ENCODE results near the gene TESPA1.
"Not testable (repeated sequence)": the region's sequence is repeated elsewhere in the genome, so short reads cannot be mapped to it uniquely, and the experiment has no call there.

The TESPA1 gene

DNA sequence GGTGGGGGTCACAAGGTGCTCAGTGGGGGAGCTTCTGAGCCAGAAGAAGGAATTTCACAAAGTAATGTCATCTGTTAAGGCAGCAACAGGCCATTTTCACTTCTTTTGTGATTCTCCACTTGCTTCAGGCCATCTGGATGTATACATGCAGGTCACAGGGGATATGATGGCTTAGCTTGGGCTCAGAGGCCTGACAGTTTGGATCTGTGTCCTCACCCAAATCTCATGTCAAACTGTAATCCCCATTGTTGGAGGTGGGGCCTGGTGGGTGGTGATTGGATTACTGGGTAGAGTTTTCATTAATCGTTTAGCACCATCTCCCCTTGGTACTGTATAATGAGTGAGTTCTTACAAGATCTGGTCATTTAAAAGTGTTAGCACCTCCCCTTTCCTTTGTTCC, 36.4 kb downstream of the TESPA1 start:
- no peak for DNase-seq (ENCODE audit: low spot score)

DNA sequence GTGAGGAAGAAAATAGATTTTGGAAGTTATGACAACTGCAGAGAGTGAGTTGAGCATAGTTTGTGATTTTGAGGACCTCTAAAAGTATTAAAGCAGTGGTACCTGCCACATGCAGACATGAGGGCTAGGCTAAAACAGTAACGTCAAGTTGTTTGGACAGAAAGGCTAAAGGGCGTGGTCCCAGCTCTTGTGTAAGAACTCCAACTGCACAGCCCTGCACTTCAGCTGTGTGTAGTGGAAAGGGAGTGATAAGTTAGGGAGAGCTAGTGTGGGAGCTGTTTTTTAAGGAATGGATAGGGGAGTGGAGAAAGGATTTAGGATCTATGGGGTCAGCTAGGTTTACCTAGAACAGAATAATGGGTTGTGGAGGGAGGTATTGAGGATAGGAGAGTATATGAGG, 39.5 kb downstream of the TESPA1 start:
- DNase-seq (ENCODE audit: low spot score) = no peak

DNA sequence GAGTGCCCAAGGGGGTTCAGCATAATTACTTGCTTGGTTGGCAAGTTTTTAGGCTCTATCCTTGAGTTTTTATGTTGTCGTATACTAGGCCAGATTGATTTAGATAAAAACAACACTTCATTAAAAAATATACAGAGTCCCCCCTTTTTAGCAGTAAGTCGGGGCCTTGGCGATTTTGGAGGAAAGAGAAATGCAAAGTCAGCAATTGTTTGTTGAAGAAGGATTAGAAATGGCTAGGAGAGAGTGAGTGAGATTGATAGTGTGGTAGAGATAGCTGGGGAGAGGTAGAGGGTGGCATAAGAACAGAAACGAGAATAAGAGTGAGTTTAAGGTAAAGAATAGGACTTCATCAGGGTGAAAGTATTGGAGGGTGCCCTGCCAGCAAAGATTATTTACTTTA, 41.3 kb downstream of the TESPA1 start:
- DNase-seq (ENCODE audit: low spot score) = not testable (repeated sequence)

DNA sequence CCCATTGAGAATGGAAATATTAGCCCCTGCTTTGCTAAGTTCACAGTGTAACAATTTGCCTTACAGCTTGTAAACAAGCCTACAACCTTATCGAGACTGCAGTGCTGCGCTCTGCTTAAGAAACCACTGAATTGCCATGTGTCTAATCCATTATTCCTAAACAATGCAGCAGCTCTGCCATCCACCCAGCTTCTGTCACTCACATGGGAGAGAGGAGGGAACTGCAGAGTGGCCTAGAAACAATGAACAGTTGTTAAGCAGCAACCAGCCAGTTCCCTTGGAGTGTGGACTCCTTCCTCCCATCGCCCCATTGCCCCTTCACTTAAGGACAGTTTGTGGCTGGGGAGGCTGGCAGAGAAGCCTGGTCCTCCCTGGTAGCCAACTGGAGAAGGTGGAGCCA, 42.9 kb downstream of the TESPA1 start:
- DNase-seq (ENCODE audit: low spot score) = peak; percentile 73

DNA sequence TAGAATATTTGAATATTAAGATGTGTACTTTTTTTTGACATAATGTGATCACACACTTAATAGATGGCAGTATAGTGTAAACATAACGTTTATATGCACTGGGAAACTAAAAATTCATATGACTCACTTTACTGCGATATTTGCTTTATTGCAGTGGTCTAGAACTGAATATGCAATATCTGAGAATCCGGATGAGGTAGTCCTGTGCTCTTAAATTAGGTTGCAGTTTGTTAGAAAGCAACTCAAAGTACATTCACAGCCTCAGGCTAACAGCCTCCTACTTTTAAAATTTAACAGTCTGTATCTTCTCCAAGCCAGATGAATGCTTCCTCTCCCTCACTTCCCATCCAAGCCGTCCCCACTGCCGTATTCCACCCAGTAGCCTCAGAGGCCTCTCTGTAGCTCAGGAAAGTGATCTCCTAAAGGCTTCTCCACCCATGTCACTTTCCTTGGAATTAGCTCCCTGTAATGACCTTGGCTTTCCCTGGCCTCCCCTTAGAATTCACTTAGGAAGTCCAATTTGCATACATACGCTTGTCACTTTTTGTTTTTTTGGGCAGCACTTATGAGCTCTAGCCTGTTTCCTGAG, 43.7 kb downstream of the TESPA1 start:
- DNase-seq (ENCODE audit: low spot score) = no peak

DNA sequence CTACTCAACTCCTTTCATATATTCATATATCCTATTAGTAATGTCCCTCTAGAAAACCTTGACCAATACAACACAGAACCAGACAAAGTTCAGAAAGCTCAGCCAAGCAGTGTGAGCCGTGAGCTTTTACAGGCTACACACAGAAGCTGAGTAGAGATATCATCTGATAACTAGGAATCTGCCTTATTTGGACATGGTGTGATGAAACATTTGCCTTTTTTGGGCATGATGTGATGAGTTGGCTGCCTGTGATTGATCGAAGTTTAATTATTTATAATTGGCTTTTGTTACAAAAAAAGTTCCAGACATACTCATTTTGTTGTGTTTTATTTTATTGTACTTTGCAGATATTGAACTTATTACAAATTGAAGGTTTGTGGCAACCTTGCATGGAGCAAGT, 46.6 kb downstream of the TESPA1 start:
- no peak for DNase-seq (ENCODE audit: low spot score)

DNA sequence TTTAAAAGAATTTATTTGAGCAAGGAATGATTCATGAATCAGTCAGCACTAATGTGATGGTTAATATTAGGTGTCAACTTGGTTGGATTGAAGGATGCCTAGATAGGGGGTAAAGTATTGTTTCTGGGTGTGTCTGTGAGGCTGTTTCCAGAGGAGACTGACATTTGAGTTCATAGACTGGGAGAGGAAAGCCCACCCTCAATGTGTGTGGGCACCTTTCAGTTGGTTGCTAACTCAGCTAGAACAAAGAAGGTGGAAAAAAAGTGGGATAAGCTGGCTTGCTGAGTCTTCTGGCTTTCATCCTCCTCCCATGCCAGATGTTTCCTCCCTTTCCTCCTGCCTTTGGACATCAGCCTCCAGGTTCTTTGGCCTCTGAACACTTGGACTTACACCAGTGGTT, 47.2 kb downstream of the TESPA1 start:
- DNase-seq (ENCODE audit: low spot score) = no peak

DNA sequence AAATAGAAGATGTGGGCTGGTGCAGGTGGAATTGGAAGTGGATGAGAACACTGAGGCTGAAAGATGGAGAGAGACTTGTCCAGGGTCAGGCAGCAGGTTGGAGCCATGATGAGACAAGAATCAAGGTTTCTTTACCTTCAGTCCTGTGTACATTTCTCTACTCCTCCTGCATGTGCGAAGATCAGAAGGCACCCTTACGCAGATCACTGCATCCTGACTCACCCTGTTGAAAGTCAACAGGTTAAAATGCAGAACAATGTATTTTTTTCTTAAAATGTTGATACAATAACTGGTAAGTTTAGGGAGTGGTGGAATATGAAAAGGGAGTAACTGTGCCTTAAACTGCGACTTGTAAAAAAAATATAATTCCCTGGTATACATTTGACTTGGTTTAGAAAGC, 47.8 kb downstream of the TESPA1 start:
- DNase-seq (ENCODE audit: low spot score) = no peak

DNA sequence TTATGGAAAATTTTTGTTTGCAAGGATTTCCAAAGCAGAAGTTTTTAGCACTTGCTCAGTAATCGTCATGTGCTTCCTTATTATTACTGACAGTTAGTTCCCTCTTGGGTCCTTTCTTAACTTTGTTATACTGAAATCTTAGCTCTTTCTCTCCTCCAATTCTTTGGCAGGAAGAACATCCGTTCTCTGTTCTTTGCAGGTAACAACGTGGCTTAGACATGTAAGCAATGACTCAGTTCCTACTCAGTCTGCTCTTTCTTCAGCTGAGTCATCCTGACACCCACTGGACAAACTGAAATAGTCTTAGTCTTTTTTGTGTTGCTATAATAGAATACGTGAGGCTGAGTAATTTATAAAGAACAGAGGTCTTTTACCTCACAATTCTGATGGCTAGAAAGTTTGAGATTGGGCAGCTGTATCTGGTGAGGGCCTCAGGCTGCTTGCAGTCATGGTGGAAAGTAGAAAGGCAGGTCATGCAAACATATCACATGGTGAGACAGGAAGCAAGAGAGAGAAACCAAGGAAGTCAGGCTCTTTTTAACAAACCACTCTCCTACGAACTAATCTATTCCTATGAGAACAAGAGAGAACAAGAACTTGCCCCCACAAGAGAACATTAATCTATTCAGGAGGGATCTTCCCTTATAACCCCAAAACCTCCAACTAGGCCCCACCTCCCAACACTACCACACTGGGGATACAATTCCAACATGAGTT, 49.2 kb downstream of the TESPA1 start:
- no peak for DNase-seq (ENCODE audit: low spot score)

DNA sequence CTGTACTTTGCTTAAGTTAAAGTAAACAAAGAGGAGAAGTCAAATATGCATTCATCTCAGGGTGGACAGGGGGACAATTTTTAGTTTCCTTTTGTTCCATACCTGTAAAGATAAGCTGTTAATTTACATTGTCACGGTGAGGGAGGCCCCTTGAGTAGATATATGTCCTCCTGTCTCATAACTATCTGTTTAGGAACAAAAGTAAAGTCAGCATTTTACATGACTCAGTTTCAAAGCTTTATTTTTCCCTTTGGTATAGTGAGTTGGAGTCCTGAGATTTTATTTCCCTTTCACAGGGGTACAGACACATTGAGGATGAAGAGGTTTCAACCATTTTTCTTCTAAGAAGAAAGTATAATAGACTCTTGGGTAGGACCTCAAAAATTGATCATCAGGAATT, 50.1 kb downstream of the TESPA1 start:
- no peak for DNase-seq (ENCODE audit: low spot score)

DNA sequence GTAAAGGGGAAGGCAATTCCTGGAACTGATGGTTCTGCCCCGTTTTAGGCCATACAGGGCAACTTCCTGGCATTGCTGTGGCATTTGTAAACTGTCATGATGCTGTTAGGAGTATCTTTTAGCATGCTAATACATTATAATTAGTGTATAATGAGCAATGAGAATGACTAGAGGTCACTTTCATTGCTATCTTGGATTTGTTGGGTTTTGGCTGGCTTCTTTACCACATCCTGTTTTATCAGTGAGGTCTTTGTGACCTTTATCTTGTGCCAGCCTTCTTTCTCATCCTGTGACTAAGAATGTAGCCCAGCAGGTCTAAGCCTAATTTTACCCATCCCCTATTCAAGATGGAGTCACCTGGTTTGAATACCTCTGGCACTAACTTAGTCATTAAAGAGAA, 51.2 kb downstream of the TESPA1 start:
- no peak for DNase-seq (ENCODE audit: low spot score)

DNA sequence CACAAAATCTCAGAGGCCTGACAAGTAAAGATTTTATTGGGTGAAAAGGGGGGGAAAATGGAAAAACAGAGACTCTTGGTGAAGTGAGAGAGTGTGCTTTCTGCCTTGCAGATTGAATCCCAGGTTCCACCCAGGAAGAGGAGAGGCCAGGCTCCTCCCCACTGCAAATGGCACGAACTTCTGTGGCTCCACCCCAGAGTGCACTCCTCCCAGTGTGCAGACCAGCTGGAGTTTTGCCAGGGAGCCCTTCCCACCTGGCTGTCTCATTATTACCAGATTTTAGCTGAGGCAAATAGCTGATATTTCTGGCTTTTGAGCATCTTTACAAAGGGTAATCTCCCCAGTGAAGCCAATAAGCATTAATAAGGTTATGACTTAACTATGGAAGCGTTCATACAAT, 51.9 kb downstream of the TESPA1 start:
- DNase-seq (ENCODE audit: low spot score) = no peak

DNA sequence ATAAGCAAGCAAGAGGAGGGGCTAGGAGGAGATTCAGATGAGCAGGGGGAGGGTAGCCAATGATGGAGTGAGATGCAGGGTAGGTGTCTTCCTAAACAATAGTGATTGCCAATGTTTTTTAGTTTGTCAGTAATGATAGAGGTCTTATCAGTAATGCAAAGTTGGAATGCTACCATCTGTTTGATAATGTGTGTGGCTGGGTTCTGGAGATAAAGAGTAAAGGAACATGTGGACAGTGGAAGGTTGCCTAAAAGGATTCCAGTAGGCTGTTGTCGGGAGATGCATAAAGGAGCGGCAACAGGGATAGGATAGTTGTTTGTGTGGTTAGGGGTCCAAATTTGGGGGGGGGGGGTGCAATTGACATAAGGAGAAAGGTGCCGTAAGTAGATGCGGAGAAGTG, 52.5 kb downstream of the TESPA1 start:
- DNase-seq (ENCODE audit: low spot score) = no peak

DNA sequence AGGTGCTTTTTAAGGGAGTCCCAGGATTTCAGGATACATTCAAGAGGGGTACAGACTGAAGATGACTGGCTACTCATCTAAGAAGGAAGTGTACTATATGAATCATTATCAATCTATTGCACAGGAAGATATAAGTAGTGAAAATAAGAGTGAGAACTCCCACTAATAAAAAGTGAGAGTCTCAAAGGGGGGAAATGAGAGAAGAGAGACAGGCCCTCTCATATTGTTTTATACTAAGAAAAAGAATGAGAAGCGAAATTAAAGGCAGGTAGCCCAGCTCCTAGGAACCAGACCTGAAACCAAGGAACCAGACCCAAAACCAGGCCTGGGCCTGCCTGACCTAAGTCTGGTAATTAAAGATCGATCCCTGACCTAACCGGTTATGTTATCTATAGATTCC, 54.6 kb downstream of the TESPA1 start:
- no peak for DNase-seq (ENCODE audit: low spot score)

DNA sequence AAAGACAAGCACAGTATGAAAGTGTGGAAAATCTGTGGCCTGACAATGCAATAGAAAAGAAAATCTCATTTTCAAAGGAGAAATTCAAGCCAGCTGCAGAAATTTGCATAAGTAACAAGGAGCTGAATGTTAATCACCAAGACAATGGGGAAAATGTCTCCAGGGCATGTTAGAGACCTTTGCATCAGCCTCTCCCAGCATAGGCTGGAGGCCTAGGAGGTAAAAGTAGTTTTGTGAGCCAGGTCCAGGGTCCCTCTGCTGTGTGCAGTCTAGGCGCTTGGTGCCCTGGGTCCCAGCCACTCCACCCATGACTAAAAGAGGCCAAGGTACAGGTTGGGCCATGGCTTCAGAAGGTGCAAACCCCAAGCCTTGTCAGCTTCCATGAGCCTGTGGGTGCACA, 58.3 kb downstream of the TESPA1 start:
- DNase-seq (ENCODE audit: low spot score) = no peak

DNA sequence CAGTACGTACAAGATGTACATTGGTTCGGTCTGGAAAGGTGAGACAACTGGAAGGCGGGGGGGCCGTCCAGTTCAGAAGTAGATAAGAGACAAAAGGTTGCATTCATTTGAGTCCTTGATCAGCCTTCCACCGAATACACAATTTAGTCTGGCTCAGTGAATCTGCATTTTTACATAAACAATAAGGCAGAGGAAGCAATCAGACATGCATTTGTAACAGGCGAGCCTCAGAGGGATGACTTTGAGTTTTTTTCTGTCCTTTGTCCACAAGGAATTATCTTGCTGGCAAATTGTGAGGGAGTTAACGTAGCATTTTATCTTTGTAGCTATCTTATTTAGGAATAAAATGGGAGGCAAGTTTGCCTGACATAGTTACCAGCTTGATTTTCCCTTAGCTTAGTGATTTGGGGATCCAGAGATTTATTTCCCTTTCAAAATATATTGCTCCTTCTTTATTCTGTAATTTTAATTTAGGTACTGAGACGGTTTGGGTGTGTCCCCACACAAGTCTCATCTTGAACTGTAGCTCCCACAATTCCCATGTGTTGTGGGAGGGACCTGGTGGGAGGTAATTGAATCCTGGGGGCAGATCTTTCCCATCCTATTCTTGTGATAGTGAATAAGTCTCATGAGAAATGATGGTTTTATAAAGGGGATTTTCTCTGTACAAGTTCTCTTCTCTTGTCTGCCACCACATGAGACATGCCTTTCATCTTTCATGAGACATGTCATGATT, 59.4 kb downstream of the TESPA1 start:
- DNase-seq (ENCODE audit: low spot score) = no peak

DNA sequence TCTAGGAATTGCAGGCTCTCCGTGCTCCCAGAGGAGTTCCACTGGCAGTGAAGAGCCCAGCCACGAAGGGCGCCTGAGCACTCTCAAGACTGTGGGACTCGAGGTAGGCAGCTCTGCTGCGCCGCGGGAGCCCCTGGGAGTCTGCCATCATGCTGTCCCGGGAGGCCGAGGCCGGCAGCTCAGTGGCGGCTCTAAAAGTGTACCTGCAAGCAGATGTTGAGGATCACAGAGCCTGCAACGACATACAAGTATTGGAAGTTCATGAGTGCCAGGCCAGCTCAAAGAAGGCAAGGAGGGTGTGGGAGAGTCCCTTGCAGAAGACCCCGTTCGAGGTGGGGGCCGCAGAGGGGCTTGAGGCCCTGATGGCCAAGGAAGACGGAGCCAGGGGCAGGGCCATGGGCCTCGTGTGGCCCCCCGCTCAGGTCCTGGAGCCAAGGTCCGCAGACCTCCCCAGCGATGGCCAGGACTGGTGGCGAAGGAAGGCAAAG, 67.5 kb downstream of the TESPA1 start:
- no peak for DNase-seq (ENCODE audit: low spot score)

All from globus pallidus (tissue), 1 donor.